ENCODE results near the gene CDK2AP2.

DNA sequence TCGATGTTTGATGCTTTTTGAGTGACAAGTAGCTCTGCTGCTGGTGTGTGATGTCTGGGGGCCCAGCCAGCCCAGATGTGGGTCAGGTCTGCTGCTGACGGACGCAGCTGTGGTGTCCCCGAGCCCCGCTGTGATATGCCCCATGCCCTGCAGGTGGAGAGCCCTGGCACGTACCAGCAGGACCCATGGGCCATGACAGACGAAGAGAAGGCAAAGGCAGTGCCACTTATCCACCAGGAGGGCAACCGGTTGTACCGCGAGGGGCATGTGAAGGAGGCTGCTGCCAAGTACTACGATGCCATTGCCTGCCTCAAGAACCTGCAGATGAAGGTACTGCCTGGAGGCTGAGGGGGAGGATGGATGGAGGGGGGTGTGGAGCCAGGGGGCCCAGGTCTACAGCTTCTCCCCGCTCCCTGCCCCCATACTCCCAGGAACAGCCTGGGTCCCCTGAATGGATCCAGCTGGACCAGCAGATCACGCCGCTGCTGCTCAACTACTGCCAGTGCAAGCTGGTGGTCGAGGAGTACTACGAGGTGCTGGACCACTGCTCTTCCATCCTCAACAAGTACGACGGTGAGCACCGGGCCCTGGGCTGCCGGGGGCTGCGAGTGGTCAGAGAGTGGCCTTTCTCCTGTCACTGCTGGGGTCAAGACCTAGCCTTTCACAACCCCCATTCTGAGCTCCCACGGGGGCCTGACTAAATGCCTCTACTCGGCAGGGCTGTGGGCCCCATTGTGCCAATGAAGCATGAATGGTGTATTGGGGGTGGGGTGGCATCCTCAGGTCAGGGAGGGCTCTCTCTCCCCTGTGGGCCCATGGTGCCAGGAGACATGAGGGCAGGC, 17.9 kb downstream of the CDK2AP2 start:
- no peak for TF ChIP-seq EP300 (IDR thresholded peaks at IDR 0.05; ENCODE audit: borderline replicate concordance in 1 of 2, low read depth in 1 of 2, low read length in 1 of 2)
- TF ChIP-seq, protein P1, sequence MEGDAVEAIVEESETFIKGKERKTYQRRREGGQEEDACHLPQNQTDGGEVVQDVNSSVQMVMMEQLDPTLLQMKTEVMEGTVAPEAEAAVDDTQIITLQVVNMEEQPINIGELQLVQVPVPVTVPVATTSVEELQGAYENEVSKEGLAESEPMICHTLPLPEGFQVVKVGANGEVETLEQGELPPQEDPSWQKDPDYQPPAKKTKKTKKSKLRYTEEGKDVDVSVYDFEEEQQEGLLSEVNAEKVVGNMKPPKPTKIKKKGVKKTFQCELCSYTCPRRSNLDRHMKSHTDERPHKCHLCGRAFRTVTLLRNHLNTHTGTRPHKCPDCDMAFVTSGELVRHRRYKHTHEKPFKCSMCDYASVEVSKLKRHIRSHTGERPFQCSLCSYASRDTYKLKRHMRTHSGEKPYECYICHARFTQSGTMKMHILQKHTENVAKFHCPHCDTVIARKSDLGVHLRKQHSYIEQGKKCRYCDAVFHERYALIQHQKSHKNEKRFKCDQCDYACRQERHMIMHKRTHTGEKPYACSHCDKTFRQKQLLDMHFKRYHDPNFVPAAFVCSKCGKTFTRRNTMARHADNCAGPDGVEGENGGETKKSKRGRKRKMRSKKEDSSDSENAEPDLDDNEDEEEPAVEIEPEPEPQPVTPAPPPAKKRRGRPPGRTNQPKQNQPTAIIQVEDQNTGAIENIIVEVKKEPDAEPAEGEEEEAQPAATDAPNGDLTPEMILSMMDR (IDR thresholded peaks at IDR 0.05) = no peak
- TF ChIP-seq TCF12 (IDR thresholded peaks at IDR 0.05) = no peak
- TF ChIP-seq, protein P2, sequence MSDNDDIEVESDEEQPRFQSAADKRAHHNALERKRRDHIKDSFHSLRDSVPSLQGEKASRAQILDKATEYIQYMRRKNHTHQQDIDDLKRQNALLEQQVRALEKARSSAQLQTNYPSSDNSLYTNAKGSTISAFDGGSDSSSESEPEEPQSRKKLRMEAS (IDR thresholded peaks at IDR 0.05; ENCODE audit: low read depth) = no peak
- no peak for TF ChIP-seq POLR2AphosphoS5 (IDR thresholded peaks at IDR 0.05; ENCODE audit: low read depth, low read length)
- TF ChIP-seq JUND (IDR thresholded peaks at IDR 0.05) = no peak
- TF ChIP-seq CHD2 (IDR thresholded peaks at IDR 0.05; ENCODE audit: low read length, partially characterized antibody) = no peak
- TF ChIP-seq EZH2phosphoT487 (IDR thresholded peaks at IDR 0.05; ENCODE audit: borderline replicate concordance, low read depth) = no peak
- TF ChIP-seq TAF1 (IDR thresholded peaks at IDR 0.05; ENCODE audit: borderline replicate concordance, low read depth, low read length) = no peak
